Measurements from ENCODE around the gene BPTF.
"Not testable (repeated sequence)": the region's sequence is repeated elsewhere in the genome, so short reads cannot be mapped to it uniquely, and the experiment has no call there.

Gene BPTF

GRCh38 chr17:67980883-67981282, 155.6 kb downstream of the BPTF start:
- not testable (repeated sequence) for DNase-seq

- no peak for DNase-seq
These were observed 156.8 kb downstream of the BPTF start for GRCh38 chr17:67982034-67982640.

GRCh38 chr17:67982686-67983382, 157.5 kb downstream of the BPTF start:
- no peak for DNase-seq

- DNase-seq: no peak
These were observed 158.0 kb downstream of the BPTF start for GRCh38 chr17:67983383-67983688.

GRCh38 chr17:67990909-67991308, 165.6 kb downstream of the BPTF start:
- DNase-seq: no peak

DNA sequence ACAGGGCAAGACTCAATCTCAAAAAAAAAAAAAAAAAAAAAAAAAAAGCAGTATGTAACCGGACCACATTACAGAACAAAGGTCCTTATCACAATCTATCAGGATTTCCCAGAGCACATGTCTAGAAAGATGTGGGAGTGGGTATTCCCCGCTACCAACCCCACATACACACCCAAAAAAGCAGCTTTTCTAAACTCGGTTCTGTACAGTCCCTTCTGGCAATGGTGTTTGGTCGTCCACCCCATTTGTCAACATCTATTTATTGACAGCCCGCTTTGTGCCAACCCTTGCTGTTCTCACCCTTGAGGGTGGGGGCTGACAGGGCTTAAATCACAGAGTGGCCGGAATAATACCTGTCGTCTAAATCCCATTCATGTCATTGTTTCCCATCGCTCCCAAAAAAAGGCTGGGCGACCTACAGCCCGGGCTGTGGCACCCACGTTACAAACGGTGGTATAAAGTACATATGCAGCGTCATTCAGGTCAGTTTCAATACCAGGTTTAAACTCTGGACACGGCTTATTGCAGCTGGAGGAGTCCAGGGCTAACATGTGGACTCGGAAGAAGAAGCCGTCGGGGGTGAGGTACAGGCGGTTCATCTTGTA, 167.3 kb downstream of the BPTF start:
- no peak for DNase-seq

GRCh38 chr17:67993153-67993997, 168.1 kb downstream of the BPTF start:
- peak; percentile 66 for DNase-seq

- no peak for DNase-seq
These were observed 168.7 kb downstream of the BPTF start for GRCh38 chr17:67993998-67994361.

- no peak for DNase-seq
These were observed 169.7 kb downstream of the BPTF start for GRCh38 chr17:67994817-67995569.

GRCh38 chr17:67995570-67996263, 170.4 kb downstream of the BPTF start:
- DNase-seq: peak; percentile 34

DNA sequence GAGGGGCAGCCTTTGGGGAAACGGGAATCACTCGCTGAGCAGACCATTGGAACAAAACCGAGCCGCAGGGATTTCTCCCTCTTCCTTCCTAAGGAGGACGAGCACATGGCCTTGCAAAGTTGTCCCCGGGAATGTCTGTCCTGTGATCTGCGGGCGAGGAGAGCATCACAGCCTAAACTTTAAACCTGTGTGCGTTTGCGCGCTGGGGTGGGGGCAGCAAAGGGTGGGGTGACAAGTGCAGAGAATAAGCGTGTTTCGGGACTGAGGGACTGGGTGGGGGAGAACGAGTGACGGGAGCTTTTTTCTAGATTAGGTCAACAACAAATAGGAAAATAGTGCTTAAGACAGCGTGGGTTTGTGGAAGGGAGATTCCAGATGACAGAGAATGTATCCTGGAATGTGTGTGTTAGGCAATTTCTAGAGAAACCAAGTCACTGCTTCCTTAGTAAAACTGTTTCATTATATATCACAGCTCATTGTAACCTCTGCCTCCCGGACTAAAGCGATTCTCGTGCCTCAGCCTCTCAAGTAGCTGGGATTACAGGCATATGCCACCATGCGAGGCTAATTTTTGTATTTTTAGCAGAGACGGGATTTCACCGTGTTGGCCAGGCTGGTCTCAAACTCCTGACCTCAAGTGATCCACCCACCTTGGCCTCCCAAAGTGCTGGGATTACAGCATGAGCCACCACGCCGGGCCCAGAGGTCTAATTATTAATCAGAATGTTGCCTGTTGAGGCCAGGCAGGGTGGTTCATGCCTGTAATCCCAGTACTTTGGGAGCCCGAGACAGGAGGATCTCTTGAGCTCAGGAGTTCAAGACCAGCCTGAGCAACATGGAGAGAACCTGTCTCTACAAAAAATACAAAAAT, 171.2 kb downstream of the BPTF start, which contains the start of gene C17orf58:
C17orf58 (minus strand) TSS at position 169 of the 871 bp plus-strand sequence. CDS start 271 bp downstream, outside the sequence.
- DNase-seq: not testable (repeated sequence)

DNA sequence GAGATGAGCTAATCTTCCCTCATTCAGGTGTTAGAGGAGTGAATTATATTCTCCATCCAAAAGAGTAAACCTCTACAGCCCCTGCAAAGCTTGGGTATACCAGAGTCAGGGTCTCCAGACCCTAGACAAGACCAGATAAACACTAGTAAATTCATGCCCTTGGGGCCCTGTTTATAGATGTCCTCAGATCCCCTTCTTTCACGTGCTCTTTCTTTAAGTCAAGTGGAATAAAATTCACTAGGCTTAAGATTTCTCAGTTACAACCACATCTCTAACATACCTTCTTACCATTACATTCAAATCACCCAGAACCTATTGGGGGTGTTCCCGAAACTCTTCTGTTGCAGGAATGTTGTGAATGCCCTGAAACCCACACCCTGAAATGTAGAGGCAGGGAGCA, 173.2 kb downstream of the BPTF start:
- no peak for DNase-seq

DNA sequence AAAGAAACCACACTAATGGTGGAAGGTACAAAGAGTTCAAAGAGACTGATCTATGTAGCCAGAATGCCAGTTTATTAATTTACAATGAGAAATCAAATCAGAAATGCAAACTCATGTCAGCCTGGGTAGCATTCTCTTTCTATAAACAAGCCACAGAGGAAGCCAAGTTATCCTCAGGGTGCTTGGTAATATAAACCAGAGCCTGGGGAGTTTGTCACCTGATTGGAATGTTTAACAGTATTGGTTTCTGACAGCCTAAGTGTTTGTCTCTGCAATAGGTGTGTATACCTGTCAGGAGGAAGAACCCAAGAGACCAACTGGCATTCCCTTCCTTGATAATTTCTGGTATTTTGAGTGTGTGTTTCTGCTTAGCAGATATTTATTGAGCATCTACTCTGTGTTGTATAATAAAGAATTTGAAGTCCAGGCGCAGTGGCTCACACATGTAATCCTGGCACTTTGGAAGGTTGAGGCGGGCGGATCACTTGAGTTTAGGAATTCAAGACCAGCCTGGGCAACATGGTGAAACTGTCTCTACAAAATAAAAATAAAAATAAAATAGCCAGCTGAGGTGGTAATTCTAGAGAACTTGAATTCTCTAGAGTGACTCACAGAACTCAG, 174.1 kb downstream of the BPTF start:
- DNase-seq: no peak

GRCh38 chr17:68004201-68004600, 178.9 kb downstream of the BPTF start:
- no peak for DNase-seq

DNA sequence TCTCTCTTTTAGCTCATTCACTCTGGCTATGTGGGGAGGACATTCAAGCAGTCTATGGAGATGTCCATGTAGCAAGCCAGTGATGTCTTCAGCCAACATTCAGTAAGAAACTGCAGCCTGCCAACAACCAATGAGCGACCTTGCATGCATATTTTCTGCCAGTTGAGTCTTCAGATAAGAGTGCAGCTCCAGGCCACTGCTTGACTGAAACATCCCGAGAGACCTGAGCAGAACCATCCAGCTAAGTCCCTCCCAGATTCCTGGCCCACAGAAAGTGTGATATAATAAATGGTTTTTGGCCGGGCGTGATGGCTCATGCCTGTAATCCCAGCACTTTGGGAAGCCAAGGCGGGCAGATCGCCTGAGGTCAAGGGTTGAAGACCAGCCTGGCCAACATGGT, 181.5 kb downstream of the BPTF start:
- no peak for DNase-seq

DNA sequence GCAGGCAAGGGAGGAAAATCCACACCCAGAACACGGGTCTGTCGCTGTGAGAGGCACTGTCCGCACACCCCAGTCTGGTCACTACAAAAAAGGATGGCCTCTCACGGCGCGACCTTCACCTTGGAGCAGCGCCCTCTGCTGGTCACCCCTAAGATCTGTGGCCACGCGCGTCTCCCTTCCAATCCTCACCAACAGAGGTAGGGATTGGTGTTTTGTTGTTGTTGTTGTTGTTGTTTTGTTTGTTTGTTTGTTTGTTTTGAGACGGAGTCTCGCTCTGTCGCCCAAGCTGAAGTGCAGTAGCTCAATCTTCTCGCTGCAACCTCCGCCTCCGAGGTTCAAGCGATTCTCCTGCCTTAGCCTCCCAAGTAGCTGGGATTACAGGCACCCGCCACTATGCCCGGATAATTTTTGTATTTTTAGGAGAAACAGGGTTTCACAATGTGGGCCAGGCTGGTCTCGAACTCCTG, 185.9 kb downstream of the BPTF start:
- DNase-seq: no peak

GRCh38 chr17:68013385-68013784, 188.1 kb downstream of the BPTF start:
- no peak for DNase-seq

DNA sequence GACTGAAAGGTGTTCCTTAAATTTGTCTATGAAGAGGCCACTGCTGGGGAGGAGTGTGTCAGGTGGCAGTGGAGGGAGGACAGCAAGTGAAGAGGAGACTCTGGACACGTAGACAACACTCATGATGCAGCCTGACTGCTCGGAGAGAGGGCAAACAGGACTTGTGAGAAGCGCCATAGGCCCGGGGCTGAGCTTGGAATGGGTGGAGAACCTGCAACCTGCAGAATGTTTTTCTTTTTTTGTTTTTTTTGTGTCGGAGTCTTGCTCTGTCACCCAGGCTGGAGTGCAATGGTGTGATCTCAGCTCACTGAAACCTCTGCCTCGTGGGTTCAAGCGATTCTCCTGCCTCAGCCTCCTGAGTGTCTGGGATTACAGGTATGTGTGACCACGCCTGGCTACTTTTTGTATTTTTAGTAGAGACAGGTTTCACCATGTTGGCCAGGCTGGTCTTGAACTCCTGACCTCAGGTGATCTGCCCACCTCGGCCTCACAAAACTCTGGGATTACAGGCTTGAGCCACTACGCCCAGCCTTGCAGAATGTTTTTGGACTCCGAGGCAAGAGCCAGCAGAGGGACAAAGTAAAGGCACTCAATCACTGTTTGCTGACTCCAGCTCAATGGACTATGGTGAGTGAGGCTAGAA, 189.9 kb downstream of the BPTF start:
- no peak for DNase-seq

- no peak for DNase-seq
These were observed 191.5 kb downstream of the BPTF start for GRCh38 chr17:68016838-68017237.

DNA sequence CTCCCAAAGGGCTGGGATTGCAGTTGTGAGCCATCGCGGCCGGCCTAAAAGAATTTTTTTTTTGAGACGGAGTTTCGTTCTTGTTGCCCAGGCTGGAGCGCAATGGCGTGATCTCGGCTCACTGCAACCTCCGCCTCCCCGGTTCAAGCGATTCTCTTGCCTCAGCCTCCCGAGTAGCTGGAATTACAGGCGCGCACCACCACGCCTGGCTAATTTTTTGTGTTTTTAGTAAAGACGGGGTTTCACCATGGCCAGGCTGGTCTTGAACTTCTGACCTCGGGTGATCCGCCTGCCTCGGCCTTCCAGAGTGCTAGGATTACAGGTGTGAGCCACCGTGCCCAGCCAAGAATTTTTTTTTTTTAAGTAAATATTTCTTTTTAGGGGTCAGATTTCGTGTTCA, 193.2 kb downstream of the BPTF start:
- not testable (repeated sequence) for DNase-seq

Measured in 8988T (cell line).